Suppressor macrophage (primary cell): Measurements from ENCODE around the gene INTS1.
A peak's percentile ranks its signal among the peaks of the same experiment; 100 is the strongest.
"Not testable (repeated sequence)": the region's sequence is repeated elsewhere in the genome, so short reads cannot be mapped to it uniquely, and the experiment has no call there.

Source experiments
- DNase-seq, 4 experiments: peaks; one replicate each; pipeline ENCODE4 v3.0.0-alpha.2; 2020 to 2022

Gene INTS1

DNA sequence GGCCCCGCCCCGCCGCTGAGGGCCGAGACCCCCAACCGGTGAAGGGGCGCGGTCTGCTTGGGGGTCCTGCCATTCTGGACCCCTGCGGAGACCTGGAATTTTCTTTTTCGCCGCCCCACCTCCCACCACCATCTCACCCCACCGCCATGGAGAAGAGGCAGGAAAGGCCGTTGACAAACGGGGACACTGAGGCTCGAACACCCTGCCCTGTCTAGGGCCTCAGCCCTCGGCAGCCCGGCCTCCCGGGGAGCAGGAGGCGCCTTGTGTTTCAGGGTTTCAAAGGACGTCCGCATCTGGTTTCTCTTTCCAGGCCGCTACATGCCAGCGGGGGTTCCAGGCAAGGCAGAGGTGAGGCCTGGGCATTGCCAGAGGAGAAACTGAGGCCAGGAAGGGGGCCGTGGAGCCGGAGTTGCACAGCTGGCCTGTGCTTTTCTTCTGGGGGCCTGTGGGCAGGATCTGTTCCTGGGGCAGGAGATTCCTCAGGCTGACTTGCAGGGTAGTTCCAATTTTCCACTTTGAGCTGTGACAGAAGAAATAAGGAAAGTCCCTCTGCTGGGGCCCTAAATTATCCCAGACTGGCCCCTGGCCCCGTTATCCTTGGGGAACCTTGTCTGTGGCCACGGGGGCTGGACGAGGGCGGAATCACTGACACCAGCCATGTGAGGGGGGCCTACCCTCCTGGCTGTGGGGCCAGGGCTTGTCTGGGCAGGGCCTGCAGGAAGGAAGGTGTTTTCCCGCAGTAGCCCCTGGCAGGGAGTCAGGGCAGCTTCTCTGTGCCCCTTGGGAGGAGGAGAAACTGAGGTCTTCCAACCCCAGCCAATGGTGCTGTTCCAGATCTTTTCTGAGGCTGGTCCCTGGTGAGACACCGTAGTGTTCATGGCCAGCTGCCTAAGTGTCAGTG, 44.0 kb downstream of the INTS1 start:
- DNase-seq = peak in 3 of 4 experiments; percentile 6 to 56 (median 56)

DNA sequence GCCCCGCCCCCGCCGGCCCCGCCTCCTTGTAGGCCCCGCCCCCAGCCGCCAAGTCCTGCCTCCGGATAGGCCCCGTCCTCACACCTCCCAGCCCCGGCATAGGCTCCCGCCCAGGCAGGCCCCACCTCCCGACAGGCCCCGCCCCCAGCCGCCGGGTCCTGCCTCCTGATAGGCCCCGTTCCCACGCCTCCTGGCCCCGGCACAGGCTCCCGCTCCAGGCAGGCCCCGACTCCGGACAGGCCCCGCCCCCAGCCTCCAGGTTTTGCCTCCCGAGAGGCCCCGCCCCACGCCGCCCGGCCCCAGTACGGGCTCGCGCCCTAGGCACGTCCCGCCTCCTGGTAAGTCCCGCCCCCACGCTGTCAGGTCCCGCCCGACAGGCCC, 44.7 kb downstream of the INTS1 start:
- peak; percentile 100 for DNase-seq

DNA sequence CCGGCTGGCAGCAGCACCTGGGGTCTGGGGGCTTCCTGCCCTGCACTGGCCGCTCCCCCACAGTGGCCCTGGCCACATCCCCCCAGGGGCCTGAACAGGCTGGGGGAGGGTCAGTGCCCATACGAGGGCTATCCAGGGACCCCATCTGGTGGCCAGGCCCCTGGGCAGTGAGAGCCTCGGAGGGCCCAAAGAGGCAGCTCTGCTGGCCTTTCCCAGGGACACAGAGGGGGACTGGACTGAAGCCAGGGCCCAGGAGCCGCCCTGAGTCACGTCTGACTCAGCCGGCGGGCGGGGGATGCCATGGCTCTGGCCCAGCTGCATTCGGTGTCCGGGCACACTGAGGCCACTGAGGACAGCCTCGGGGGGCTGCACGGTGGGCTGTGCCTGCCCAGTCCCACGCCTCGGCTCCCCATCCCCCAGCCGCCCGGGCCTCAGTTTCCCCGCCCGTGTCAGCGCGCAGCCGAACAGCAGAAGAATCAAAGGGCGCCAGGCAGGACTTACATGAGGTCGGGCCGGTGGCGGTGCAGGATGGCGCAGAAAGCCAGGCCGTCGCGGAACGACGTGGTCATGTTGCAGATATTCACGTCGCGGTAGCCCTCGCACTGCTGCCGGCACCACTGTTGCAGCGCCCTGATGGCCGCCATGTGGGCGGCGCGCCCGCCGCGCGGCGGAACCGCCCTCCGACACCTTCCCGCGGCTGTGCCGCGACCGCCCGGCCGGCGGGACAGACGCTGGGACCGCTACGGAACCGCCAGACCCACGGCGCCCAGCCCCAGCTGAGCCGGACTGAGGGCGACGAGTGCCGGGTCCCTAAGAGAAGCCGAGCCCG, 45.3 kb downstream of the INTS1 start, which contains the start of gene MICALL2:
MICALL2 (minus strand) TSS at position 788 of the 829 bp plus-strand sequence; CDS start at position 644, 144 bp downstream.
- peak; percentile 79 to 86 (median 84) for DNase-seq

DNA sequence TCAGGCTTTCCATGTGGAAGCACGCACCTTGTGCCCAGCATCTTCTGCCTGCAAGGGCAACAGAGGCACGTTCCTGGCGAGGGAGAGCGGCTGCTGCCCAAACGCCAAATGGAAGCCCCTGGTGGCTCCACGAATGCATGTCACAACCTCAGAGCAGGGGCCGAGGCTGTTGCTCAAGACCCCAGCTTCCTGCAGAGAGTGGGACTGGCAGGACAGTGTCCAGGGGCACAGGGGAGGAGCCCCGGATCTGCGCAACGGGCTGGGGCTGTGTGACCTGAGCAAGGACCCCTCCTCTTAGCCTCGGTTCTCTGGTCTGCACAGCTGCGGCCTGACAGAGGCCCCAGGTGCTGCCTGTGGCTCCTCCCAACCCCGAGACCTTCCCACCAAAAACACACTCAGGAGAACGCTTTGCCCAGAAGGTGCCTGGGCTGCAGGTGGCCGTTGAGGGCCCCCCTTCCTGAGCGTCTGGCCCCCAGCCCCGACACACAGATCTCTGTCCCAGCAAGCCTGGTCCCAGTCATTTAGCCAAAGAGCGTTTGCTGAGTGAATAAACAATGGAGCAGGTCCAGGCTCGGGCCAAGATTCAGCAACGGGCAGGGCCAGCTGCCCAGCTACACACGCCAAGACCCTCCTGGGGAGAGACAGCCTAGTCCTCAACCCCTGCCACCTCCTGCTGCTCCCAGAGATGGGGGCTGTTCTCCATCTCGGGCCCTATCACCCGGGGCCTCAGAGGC, 46.1 kb downstream of the INTS1 start:
- peak; percentile 17 to 50 (median 40) for DNase-seq

- DNase-seq = peak; percentile 8 to 48 (median 27)
Observed at GRCh38 chr7:1457059-1457948, 46.9 kb downstream of the INTS1 start.

DNA sequence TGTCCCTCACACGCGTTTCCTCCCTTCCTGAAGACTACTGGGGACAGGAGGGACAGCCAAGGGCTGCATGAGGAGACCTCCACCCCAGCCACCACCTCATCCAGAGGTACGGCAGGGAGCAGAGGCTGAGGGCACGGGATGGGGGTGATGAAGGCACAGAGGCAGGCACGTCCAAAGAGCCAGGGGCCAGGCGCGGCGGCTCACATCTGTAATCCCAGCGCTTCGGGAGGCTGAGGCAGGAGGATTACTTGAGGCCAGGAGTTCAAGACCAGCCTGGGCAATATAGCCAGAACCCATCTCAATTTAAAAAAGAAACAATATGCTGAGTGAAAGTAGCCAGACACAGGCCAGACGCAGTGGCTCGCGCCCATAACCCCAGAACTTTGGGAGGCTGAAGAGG, 48.2 kb downstream of the INTS1 start:
- no peak for DNase-seq

DNA sequence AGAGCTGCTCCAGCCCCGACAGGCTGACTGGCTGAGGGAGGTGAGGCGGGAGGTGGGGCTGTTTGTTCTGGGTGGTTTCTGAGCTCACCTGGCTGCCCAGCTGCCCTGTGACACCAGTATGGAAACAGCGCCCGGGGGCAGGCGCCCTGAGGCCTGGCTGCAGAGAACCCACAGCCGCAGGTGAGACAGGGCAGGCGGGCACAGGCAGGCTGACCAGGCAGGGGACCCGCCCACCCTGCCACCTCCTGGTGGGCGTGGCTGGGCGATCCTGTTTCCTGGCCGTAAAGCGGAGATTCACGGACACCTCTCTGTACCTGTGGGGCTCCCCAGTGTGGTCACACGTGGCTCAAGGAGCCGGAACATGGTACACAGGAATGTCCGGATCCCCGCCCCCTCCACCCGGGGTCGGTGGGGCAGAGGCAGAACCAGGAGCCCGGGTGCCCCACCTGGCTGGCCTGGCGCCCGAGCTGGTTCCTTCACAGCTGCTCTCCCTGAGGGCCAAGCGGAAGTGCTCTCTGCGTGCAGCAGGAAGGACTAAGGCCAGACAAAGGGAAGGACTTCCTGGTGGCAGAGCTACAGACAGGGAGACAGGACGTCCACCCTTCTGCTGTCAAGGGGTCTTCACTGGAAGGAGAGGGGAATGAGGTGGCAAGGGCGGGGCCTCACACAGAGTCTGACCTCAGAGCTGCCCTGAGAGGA, 48.8 kb downstream of the INTS1 start:
- DNase-seq = no peak

DNA sequence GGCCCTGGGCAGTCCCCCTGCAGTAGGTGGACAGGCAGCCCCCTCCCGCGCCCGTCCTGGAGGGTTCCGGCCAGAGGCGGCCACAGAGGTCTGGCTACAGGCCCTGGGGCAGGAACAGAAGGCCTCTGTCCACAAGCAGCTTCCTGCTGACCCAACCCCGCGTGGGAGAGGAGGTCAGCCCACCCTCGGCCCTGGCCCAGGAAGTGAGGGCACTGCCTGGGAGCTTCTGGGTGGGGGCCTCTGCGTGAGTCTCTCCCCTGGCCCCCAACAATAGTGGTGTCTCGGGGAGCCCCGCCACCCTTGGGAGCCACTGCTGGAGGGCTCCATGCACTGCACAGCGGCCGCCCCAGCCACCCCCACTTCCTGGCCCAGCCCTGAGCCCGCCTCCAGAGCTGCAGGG, 49.6 kb downstream of the INTS1 start:
- DNase-seq = peak in 2 of 4 experiments; percentile 11 to 28

DNA sequence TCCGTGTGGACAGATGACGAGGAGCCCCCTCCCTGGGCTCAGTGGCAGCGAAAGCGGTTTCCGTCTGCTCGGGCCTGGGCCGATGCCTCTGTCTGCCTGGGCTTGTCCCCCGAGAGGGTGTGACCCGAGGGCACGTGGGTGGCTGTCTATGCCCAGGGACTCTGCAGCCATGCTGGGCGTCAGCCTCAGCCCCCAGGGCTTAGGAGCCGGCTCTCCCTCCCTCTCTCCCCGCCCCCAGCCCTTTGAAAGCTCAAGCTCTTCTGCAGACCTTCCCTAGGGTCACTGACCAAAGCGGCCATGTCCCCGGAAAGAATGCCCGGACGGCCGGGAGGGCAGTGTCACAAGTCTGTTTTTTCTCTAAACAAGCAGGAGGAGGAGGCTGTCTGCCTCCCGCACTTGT, 52.0 kb downstream of the INTS1 start:
- DNase-seq = no peak

DNA sequence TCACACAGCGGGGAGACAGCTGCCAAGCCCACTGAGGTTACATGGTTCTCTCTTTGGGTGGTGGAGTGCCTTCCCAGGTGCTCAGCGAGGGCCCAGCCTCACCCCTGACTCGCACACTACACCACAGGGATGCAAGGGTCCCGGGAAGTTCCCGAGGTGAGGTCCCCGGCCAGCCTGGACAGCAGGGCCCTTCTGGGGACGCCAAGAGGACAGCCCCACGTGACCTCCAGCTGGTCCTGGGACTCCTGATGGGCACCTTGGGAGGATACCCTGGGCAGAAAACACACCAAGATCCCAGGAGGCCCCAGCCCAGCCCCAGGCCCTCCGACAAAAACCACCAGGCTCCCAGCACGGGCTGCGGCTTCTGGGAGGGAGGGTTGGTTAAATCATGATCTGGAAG, 53.2 kb downstream of the INTS1 start:
- DNase-seq = no peak

- no peak for DNase-seq
Observed at GRCh38 chr7:1450431-1450830, 53.8 kb downstream of the INTS1 start.

- no peak for DNase-seq
Observed at GRCh38 chr7:1449951-1450350, 54.2 kb downstream of the INTS1 start.

GRCh38 chr7:1449501-1449900, 54.7 kb downstream of the INTS1 start:
- DNase-seq = no peak

DNA sequence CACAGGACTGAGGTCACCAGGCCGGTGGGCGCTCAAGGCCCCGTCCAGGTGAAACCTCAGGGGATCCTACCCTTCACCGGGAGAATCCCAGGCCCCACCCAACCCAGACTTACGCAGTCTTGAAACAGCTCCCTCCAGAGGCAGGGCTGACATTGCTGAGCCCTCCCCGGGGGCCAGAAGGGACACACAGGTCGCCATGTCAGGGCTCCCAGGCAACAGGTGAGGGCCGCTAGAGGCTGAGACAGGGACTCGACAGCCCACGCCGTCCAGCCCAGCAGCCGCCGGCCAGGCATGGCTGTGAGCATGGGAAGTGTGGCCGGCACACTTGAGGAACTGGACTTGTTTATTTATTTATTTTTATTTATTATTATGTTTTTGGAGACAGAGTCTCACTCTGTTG, 55.2 kb downstream of the INTS1 start:
- DNase-seq = no peak

DNA sequence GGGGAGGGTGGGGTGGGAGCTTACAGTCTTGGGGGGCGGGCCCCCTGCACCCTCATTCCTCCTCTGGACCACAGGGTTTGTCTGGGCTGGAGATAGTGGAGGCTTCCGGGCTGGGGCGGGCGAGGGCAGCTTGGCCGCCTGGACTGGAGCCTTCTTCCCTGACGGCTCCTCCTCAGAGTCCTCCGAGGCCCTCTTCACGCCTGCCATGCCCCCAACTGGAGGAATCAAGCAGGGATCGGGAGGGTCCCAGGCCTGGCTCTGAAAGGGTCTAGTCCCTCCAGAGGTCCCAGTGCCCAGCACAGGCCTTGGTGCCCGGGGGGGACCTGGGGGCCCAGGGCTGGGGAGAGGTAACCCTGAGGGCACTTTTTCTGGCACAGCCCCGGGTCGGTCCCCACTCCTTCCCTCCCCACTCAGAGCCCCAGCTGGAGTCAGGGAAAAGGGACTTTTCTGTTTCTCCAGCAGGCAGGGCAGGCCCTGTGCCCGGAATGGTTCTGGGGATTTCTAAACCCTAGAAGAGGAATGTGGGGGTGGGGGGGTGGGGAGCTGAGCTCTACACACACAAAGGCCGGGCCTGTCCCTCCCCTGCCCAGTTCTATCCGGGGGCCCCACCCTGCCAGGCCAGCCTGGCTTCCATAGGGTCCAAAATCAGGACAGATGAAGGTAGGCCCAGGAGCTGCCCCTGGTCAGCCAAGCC, 56.5 kb downstream of the INTS1 start:
- DNase-seq = no peak

DNA sequence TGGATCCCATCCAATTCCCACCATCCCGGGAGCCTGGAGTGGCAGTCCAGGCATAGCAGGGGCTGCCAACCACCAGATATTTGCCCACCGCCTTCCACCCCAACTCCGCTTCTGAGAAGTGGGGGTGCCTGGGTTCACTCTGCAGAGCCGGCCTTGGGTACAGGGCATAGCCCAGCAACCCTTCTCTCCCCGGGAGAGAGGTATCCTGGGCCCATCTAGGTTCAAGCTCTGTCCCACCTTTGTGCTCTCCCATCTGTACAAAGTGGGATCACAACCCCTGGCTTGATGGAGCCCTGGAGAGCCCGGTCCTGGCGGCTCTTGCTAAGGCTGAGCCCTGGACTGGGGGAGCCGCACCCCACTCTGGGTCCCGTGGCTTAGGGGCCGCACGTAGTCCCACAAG, 57.1 kb downstream of the INTS1 start:
- no peak for DNase-seq

- no peak for DNase-seq
Observed at GRCh38 chr7:1446620-1447032, 57.6 kb downstream of the INTS1 start.

DNA sequence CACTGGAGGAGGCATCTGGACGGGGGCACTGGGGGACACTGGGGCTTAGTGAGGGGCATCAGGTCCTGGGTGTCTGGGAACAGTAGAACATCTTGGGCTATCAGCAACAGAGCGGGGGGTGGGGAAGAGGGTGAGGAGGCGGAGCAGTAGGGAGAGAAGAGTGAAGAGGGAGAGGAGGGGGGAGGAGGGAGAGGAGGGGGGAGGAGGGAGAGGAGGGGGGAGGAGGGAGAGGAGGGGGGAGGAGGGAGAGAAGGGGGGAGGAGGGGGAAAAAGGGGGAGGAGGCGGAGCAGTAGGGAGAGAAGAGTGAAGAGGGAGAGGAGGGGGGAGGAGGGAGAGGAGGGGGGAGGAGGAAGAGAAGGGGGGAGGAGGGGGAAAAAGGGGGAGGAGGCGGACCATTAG, 58.2 kb downstream of the INTS1 start:
- DNase-seq = not testable (repeated sequence)

DNA sequence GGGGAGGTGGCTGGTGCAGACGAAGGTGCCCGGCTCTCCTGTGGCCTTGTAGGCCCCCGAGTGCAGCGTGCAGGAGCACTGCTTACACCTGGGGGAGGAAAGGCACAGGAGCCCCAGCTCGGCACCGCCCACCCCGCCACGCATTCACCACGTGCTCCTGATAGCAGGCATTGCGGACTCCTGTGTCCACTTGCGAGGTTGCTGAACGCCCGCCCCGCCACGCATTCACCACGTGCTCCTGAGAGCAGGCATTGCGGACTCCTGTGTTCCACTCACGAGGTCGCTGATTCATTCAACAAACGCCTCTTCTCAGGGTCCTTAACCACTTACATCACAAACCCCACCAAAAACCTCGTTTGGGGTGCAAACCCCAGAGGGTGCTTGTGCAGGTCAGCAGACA, 58.8 kb downstream of the INTS1 start:
- DNase-seq = no peak

DNA sequence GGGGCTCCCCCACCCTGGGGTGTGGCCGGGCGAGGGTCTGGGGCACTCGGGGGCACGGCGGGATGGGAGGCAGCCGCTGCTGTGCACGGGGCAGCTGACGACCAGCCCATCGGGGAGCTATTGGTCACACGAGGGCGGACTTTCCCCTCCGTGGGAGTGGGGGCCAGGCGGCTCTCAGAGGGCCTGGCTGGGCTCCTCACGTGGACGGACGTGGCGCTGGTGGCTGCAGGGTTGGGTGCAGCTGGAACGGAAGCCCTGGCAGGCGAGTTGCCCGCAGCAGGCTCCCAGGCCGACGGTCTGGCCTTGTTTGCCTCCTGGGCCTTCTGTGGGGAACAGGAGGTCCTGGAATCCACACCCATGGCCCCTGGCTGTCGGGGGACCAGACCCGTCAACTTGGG, 59.3 kb downstream of the INTS1 start:
- no peak for DNase-seq
